Measurements from ENCODE around the gene SMPD1. TPM values are rescaled to one million over a fixed set of nuclear protein-coding genes. Genes with fewer than 3 reads are reported as not detected.

Gene SMPD1
- total RNA-seq, 5 donors from 2014 or later (not counting 1 experiment from before 2014, with no cell fraction given): 33.5 to 58.3 (median 38.3) TPM

GRCh38 chr11:6400431-6401345, 10.4 kb downstream of the SMPD1 start:
- 92% methylated on average over 5 of the region's 15 CpGs for WGBS (ENCODE audit: insufficient coverage)
- no peaks in the 10 kb centered on the region for H3K27me3 Mint-ChIP-seq
- DNase-seq: no peak
- CTCF ChIA-PET: interaction anchor here (0.6 to 2.9 kb wide), 4 partner anchors 11 to 338 kb away, joined by 3 to 16 read pairs (median 3); no protein-coding TSS in a partner anchor
- H3K36me3 Mint-ChIP-seq: peaks cover 44% of the 10 kb centered on the region
- Histone ChIP-seq H3K4me1 (ENCODE audit: control insufficient read depth in 1 of 2, extremely low read depth in 1 of 2, insufficient read depth in 2 of 2, low read length in 2 of 2) (peaks cover 51 to 66% of the 10 kb centered on the region in 2 experiments), H3K4me3 (ENCODE audit: control insufficient read depth in 1 of 2, extremely low read depth in 1 of 2, low read length in 1 of 2) (no peak overlapping the region), H3K27ac (ENCODE audit: low read length) (peak overlapping the region; percentile 90), H3K9me3 (no peaks in the 10 kb centered on the region), H3K36me3 (ENCODE audit: control insufficient read depth in 2 of 2, extremely low read depth in 1 of 2, insufficient read depth in 1 of 2, low read length in 1 of 2) (peaks cover 6 to 37% of the 10 kb centered on the region in 2 donors), H3K27me3 (replicated peaks in 1 of 2; ENCODE audit: control insufficient read depth in 2 of 2, extremely low read depth in 1 of 2, insufficient read depth in 2 of 2, low read length in 1 of 2) (no peaks in the 10 kb centered on the region)
- POLR2A ChIA-PET: interaction anchor here (0.6 to 1.4 kb wide), 3 partner anchors 9 to 19 kb away, joined by 3 to 7 read pairs (median 3); no protein-coding TSS in a partner anchor
- peak overlapping the region; percentile 87 to 99 for H3K27ac Mint-ChIP-seq
- ATAC-seq (replicated peaks in 1 of 4): no peak
- H3K9me3 Mint-ChIP-seq: no peaks in the 10 kb centered on the region
- peak overlapping the region in 1 of 3 donors; percentile 92 for H3K4me3 Mint-ChIP-seq
- H3K4me1 Mint-ChIP-seq: peaks cover 92 to 97% (median 93%) of the 10 kb centered on the region in 3 donors

GRCh38 chr11:6401464-6401863, 11.2 kb downstream of the SMPD1 start:
- H3K4me1 ChIP-seq (ENCODE audit: control insufficient read depth in 1 of 2, extremely low read depth in 1 of 2, insufficient read depth in 2 of 2, low read length in 2 of 2): peaks cover 53 to 69% of the 10 kb centered on the region in 2 experiments
- ChIA-PET CTCF (interaction anchor here (0.6 to 2.9 kb wide), 3 partner anchors 12 to 103 kb away, joined by 3 to 29 read pairs (median 15); partner anchors contain the start of gene SMPD1 (in 1 of the 2)), POLR2A (interaction anchor here in 1 of 2 donors (1.4 to 2.0 kb wide), 2 partner anchors 11 to 13 kb away, joined by 3 to 9 read pairs; partner anchors contain the start of gene SMPD1)
- no peak for ATAC-seq (replicated peaks in 1 of 4)
- H3K27ac ChIP-seq (ENCODE audit: low read length): peak overlapping the region; percentile 90
- 100% methylated on average over 1 of the region's 7 CpGs for WGBS (ENCODE audit: insufficient coverage)
- no peak overlapping the region for H3K4me3 ChIP-seq (ENCODE audit: control insufficient read depth in 1 of 2, extremely low read depth in 1 of 2, low read length in 1 of 2)
- no peaks in the 10 kb centered on the region for H3K9me3 ChIP-seq
- Mint-ChIP-seq H3K4me1 (peaks cover 93 to 98% (median 93%) of the 10 kb centered on the region in 3 donors), H3K27me3 (no peaks in the 10 kb centered on the region), H3K9me3 (no peaks in the 10 kb centered on the region), H3K36me3 (peaks cover 37% of the 10 kb centered on the region), H3K27ac (peak overlapping the region; percentile 96 to 99), H3K4me3 (peak overlapping the region in 1 of 3 donors; percentile 92)
- H3K36me3 ChIP-seq (ENCODE audit: control insufficient read depth in 2 of 2, extremely low read depth in 1 of 2, insufficient read depth in 1 of 2, low read length in 1 of 2): peaks cover 6 to 37% of the 10 kb centered on the region in 2 donors
- H3K27me3 ChIP-seq (replicated peaks in 1 of 2; ENCODE audit: control insufficient read depth in 2 of 2, extremely low read depth in 1 of 2, insufficient read depth in 2 of 2, low read length in 1 of 2): no peaks in the 10 kb centered on the region
- DNase-seq: no peak

- Mint-ChIP-seq H3K36me3 (peaks cover 35% of the 10 kb centered on the region), H3K4me1 (peaks cover 93 to 98% (median 93%) of the 10 kb centered on the region in 3 donors), H3K9me3 (no peaks in the 10 kb centered on the region), H3K27me3 (no peaks in the 10 kb centered on the region), H3K4me3 (peak overlapping the region; percentile 73 to 92 (median 78)), H3K27ac (peak overlapping the region; percentile 96 to 99)
- POLR2A ChIA-PET: interaction anchor here (0.8 to 2.2 kb wide), 12 partner anchors 9 to 217 kb away, joined by 3 to 16 read pairs (median 5); partner anchors contain the start of genes APBB1 (in 2 of the 2), SMPD1 (in 2 of the 2) and TPP1 (in 1 of the 2)
- peak in 5 of 35 experiments; percentile 18 to 54 (median 30) for DNase-seq
- Histone ChIP-seq H3K9me3 (no peaks in the 10 kb centered on the region), H3K27me3 (replicated peaks in 1 of 2; ENCODE audit: control insufficient read depth in 2 of 2, extremely low read depth in 1 of 2, insufficient read depth in 2 of 2, low read length in 1 of 2) (no peaks in the 10 kb centered on the region), H3K4me3 (ENCODE audit: control insufficient read depth in 1 of 2, extremely low read depth in 1 of 2, low read length in 1 of 2) (peak overlapping the region in 1 of 2 donors; percentile 38), H3K36me3 (ENCODE audit: control insufficient read depth in 2 of 2, extremely low read depth in 1 of 2, insufficient read depth in 1 of 2, low read length in 1 of 2) (peaks cover 5 to 32% of the 10 kb centered on the region in 2 donors), H3K4me1 (ENCODE audit: control insufficient read depth in 1 of 2, extremely low read depth in 1 of 2, insufficient read depth in 2 of 2, low read length in 2 of 2) (peaks cover 57 to 71% of the 10 kb centered on the region in 2 experiments), H3K27ac (ENCODE audit: low read length) (peak overlapping the region; percentile 90)
- CTCF ChIA-PET: interaction anchor here (0.7 to 2.9 kb wide), 8 partner anchors 12 to 39 kb away, joined by 3 to 29 read pairs (median 6); partner anchors contain the start of gene SMPD1 (in 1 of the 2)
- 25% methylated on average over 12 of the region's 12 CpGs for WGBS (ENCODE audit: insufficient coverage)
- ATAC-seq (replicated peaks in 1 of 4): peak; percentile 14 to 34 (median 19)
Measured at GRCh38 chr11:6402061-6402470, 11.8 kb downstream of the SMPD1 start.

- Histone ChIP-seq H3K9me3 (no peaks in the 10 kb centered on the region), H3K4me3 (ENCODE audit: control insufficient read depth in 1 of 2, extremely low read depth in 1 of 2, low read length in 1 of 2) (peak overlapping the region in 1 of 2 donors; percentile 38), H3K27me3 (replicated peaks in 1 of 2; ENCODE audit: control insufficient read depth in 2 of 2, extremely low read depth in 1 of 2, insufficient read depth in 2 of 2, low read length in 1 of 2) (no peaks in the 10 kb centered on the region), H3K4me1 (ENCODE audit: control insufficient read depth in 1 of 2, extremely low read depth in 1 of 2, insufficient read depth in 2 of 2, low read length in 2 of 2) (peaks cover 62 to 75% of the 10 kb centered on the region in 2 experiments), H3K36me3 (ENCODE audit: control insufficient read depth in 2 of 2, extremely low read depth in 1 of 2, insufficient read depth in 1 of 2, low read length in 1 of 2) (peaks cover under 1 to 27% of the 10 kb centered on the region in 2 donors), H3K27ac (ENCODE audit: low read length) (peak overlapping the region; percentile 90)
- H3K9me3 Mint-ChIP-seq: no peaks in the 10 kb centered on the region
- peak overlapping the region; percentile 73 to 92 (median 78) for H3K4me3 Mint-ChIP-seq
- ATAC-seq (replicated peaks in 1 of 4) (peak; percentile 87 to 89 (median 88)), DNase-seq (peak; percentile 51 to 94 (median 83))
- CTCF ChIA-PET: interaction anchor here (0.6 to 2.9 kb wide), 13 partner anchors 11 to 1684 kb away, joined by 3 to 29 read pairs (median 4); partner anchors contain the start of genes APBB1 (in 1 of the 2) and SMPD1 (in 1 of the 2)
- peaks cover 93 to 98% (median 94%) of the 10 kb centered on the region in 3 donors for H3K4me1 Mint-ChIP-seq
- H3K36me3 Mint-ChIP-seq: peaks cover 32% of the 10 kb centered on the region
- peak overlapping the region; percentile 96 to 99 for H3K27ac Mint-ChIP-seq
- POLR2A ChIA-PET: interaction anchor here (0.5 to 2.2 kb wide), 19 partner anchors 9 to 217 kb away, joined by 3 to 17 read pairs (median 4); partner anchors contain the start of genes APBB1 (in 2 of the 2), SMPD1 (in 2 of the 2) and TPP1 (in 2 of the 2)
- 0% methylated on average over 3 of the region's 7 CpGs for WGBS (ENCODE audit: insufficient coverage)
- no peaks in the 10 kb centered on the region for H3K27me3 Mint-ChIP-seq
Measured at GRCh38 chr11:6402561-6402981, 12.3 kb downstream of the SMPD1 start.

- Mint-ChIP-seq H3K4me3 (peak overlapping the region; percentile 73 to 92 (median 78)), H3K4me1 (peaks cover 90 to 94% (median 91%) of the 10 kb centered on the region in 3 donors), H3K9me3 (no peaks in the 10 kb centered on the region), H3K36me3 (peaks cover 28% of the 10 kb centered on the region), H3K27ac (peak overlapping the region; percentile 96 to 99), H3K27me3 (no peaks in the 10 kb centered on the region)
- Histone ChIP-seq H3K27ac (ENCODE audit: low read length) (peak overlapping the region; percentile 90), H3K36me3 (ENCODE audit: control insufficient read depth in 2 of 2, extremely low read depth in 1 of 2, insufficient read depth in 1 of 2, low read length in 1 of 2) (peaks cover 0 to 23% of the 10 kb centered on the region in 2 donors), H3K4me1 (ENCODE audit: control insufficient read depth in 1 of 2, extremely low read depth in 1 of 2, insufficient read depth in 2 of 2, low read length in 2 of 2) (peaks cover 65 to 78% of the 10 kb centered on the region in 2 experiments), H3K27me3 (replicated peaks in 1 of 2; ENCODE audit: control insufficient read depth in 2 of 2, extremely low read depth in 1 of 2, insufficient read depth in 2 of 2, low read length in 1 of 2) (no peaks in the 10 kb centered on the region), H3K9me3 (no peaks in the 10 kb centered on the region), H3K4me3 (ENCODE audit: control insufficient read depth in 1 of 2, extremely low read depth in 1 of 2, low read length in 1 of 2) (peak overlapping the region; percentile 38 to 55)
- ChIA-PET CTCF (interaction anchor here (0.6 to 2.9 kb wide), 6 partner anchors 10 to 297 kb away, joined by 3 to 29 read pairs (median 10); partner anchors contain the start of genes APBB1 (in 1 of the 2) and SMPD1 (in 1 of the 2)), POLR2A (interaction anchor here (0.7 to 2.2 kb wide), 11 partner anchors 8 to 216 kb away, joined by 3 to 16 read pairs (median 4); partner anchors contain the start of genes SMPD1 (in 2 of the 2), APBB1 (in 1 of the 2) and TPP1 (in 1 of the 2))
- DNase-seq (no peak), ATAC-seq (replicated peaks in 1 of 4) (no peak)
- 89% methylated on average over 7 of the region's 8 CpGs for WGBS (ENCODE audit: insufficient coverage)
Measured at GRCh38 chr11:6403539-6403938, 13.3 kb downstream of the SMPD1 start.

All from T-cell (primary cell).